ENCODE measurements around the gene SLC39A13. TPM values are rescaled to one million over a fixed set of nuclear protein-coding genes. Genes with fewer than 3 reads are reported as not detected.

SLC39A13 gene
- total RNA-seq, 4 donors from 2014 or later, result 41.5 to 57.1 (median 50.6) TPM

- no peak for TF ChIP-seq CTCF (IDR thresholded peaks at IDR 0.05)
- DNase-seq (ENCODE audit: low spot score) (no peak), ATAC-seq (ENCODE audit: low FRiP score) (no peak)
These were observed 23.1 kb downstream of the SLC39A13 start for GRCh38 chr11:47431356-47432083.

- DNase-seq (ENCODE audit: low spot score) (no peak), ATAC-seq (ENCODE audit: low FRiP score) (no peak)
- TF ChIP-seq CTCF (IDR thresholded peaks at IDR 0.05), result no peak
These were observed 24.8 kb downstream of the SLC39A13 start for GRCh38 chr11:47433157-47433556.

- ATAC-seq (ENCODE audit: low FRiP score) (no peak), DNase-seq (ENCODE audit: low spot score) (no peak)
- no peak for TF ChIP-seq CTCF (IDR thresholded peaks at IDR 0.05)
These were observed 25.8 kb downstream of the SLC39A13 start for GRCh38 chr11:47434011-47434786.

- no peak for ATAC-seq (ENCODE audit: low FRiP score)
- no peak for TF ChIP-seq CTCF (IDR thresholded peaks at IDR 0.05)
These were observed 27.3 kb downstream of the SLC39A13 start for GRCh38 chr11:47435687-47436086.

GRCh38 chr11:47436726-47437125, 28.3 kb downstream of the SLC39A13 start:
- DNase-seq (ENCODE audit: low spot score), result no peak
- no peak for TF ChIP-seq CTCF (IDR thresholded peaks at IDR 0.05)
- ATAC-seq (ENCODE audit: low FRiP score), result no peak

More at GRCh38 chr11:47435687-47436086, 27.3 kb downstream of the SLC39A13 start:
- DNase-seq (ENCODE audit: low spot score), result no peak

- no peak for TF ChIP-seq CTCF (IDR thresholded peaks at IDR 0.05)
- no peak for DNase-seq (ENCODE audit: low spot score)
- ATAC-seq (ENCODE audit: low FRiP score), result no peak
These were observed 28.9 kb downstream of the SLC39A13 start for GRCh38 chr11:47437218-47437745.

Measured in omental fat pad (tissue), 4 donors.